ENCODE measurements around the gene DRGX. TPM values are rescaled to one million over a fixed set of nuclear protein-coding genes. Genes with fewer than 3 reads are reported as not detected.

The DRGX gene
- total RNA-seq, 1 experiment from 2014 or later: not detected

DNA sequence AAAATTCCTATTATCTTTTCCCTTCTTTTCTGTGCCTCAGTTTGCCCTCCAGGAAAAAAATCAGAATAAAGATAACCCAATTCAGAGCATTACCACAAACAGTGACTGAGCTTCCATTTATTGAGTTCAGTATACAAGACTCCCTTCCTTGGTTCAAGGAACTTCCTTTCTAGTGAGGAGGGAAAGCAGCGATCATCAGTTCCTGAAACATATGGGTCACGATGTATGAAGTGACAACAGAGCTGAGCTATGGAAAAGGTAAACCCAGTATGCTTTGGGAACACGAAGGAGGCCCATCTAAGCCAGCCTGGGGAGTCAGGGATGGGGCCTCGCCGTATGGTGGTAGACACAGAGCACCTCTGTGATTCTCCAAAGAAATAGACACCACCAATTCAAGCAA lies 81.1 kb downstream of the DRGX start:
- no peak overlapping the region for H3K27ac ChIP-seq (ENCODE audit: low read depth, low read length, poor library complexity, severe bottlenecking)
- DNase-seq (ENCODE audit: low spot score): no peak
- no peak overlapping the region for H3K4me3 ChIP-seq (ENCODE audit: low read depth, low read length, poor library complexity, severe bottlenecking)
- H3K27me3 ChIP-seq (replicated peaks; ENCODE audit: insufficient read depth, low read depth, low read length, poor library complexity): peaks cover 13% of the 10 kb centered on the region
- H3K4me1 ChIP-seq (ENCODE audit: insufficient read depth, low read length, poor library complexity, severe bottlenecking): no peaks in the 10 kb centered on the region
- no peaks in the 10 kb centered on the region for H3K9me3 ChIP-seq (ENCODE audit: low read depth, low read length, poor library complexity, severe bottlenecking)
- no TSS peak for BruUV-seq (replicated peaks)
- POLR2A ChIA-PET (ENCODE audit: low non-redundant PET): no interaction called here
- no peak for TF ChIP-seq EZH2 (IDR thresholded peaks at IDR 0.05; ENCODE audit: borderline replicate concordance, low read depth, low read length, poor library complexity, severe bottlenecking)
- TF ChIP-seq, protein P1, sequence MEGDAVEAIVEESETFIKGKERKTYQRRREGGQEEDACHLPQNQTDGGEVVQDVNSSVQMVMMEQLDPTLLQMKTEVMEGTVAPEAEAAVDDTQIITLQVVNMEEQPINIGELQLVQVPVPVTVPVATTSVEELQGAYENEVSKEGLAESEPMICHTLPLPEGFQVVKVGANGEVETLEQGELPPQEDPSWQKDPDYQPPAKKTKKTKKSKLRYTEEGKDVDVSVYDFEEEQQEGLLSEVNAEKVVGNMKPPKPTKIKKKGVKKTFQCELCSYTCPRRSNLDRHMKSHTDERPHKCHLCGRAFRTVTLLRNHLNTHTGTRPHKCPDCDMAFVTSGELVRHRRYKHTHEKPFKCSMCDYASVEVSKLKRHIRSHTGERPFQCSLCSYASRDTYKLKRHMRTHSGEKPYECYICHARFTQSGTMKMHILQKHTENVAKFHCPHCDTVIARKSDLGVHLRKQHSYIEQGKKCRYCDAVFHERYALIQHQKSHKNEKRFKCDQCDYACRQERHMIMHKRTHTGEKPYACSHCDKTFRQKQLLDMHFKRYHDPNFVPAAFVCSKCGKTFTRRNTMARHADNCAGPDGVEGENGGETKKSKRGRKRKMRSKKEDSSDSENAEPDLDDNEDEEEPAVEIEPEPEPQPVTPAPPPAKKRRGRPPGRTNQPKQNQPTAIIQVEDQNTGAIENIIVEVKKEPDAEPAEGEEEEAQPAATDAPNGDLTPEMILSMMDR (conservative IDR thresholded peaks at IDR 0.05; ENCODE audit: low read depth, low read length): no peak
- intact Hi-C loops (cut with micrococcal nuclease; ENCODE audit: unreplicated experiment): no loop called here
- no peaks in the 10 kb centered on the region for H3K36me3 ChIP-seq (ENCODE audit: insufficient read depth, low read length, poor library complexity, severe bottlenecking)
- CTCF ChIA-PET: no interaction called here

Other genes starting within 250 kb of the DRGX start
- gene TMEM273, start 207.7 kb downstream of the DRGX start, total RNA-seq (2021): not detected in 2 replicates
- gene C10orf71, start 96.9 kb downstream of the DRGX start, total RNA-seq (2021): not detected in 2 replicates
- gene ERCC6, start 143.0 kb upstream of the DRGX start, total RNA-seq (2021): 11.0 and 11.4 TPM in 2 replicates
- 0.28 and 0.30 TPM in 2 replicates for gene SLC18A3, start 214.2 kb upstream of the DRGX start, total RNA-seq (2021)
- gene CHAT, start 217.9 kb upstream of the DRGX start, total RNA-seq (2021): 0.24 and 0.56 TPM in 2 replicates

Data from A673 (cell line).